ENCODE data around the gene ARGLU1. TPM values are rescaled to one million over a fixed set of nuclear protein-coding genes. Genes with fewer than 3 reads are reported as not detected.

The ARGLU1 gene, protein sequence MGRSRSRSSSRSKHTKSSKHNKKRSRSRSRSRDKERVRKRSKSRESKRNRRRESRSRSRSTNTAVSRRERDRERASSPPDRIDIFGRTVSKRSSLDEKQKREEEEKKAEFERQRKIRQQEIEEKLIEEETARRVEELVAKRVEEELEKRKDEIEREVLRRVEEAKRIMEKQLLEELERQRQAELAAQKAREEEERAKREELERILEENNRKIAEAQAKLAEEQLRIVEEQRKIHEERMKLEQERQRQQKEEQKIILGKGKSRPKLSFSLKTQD
- total RNA-seq = 35.8 TPM in 2 replicates

DNA sequence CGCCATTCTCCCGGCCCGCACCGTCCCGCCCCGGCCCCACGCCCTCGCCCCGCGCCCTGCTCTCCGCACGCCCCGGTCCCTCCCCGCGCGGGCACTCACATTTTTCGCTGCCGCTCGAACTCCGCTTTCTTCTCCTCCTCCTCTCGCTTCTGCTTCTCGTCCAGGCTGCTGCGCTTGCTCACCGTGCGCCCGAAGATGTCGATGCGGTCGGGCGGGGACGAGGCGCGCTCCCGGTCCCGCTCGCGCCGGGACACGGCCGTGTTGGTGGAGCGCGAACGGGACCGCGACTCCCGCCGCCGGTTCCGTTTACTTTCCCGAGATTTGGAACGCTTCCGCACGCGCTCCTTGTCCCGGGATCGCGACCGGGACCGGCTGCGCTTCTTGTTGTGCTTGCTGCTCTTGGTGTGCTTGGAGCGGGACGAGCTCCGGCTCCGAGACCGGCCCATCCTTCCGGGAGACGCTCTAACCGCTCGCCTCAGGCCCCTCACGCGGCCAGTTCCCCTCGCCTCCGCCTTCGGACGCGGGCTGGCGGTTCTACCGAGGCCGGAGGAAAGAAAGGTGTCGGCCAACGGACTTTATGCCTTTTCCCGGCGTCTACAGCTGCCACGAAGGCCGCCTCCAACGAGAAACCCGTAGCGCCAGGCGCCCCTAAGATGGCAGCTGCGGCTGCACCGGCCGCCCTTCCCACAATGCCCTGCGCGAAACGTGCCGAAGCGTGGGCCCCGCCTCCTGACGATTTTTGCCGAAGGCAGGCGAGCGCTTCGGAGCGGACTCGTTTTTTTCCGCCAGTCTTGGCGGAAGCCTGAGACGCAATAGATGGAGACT lies at the start of gene ARGLU1:
Gene ARGLU1, minus strand, starts transcription at position 664 of the 825 bp plus-strand sequence. Its CDS starts 218 bp downstream, at position 446.

GRCh38 chr13:106535552-106536243 lies 32.2 kb downstream of the ARGLU1 start, which contains the start of gene EFNB2:
TSS of gene EFNB2 (minus strand) at chr13:106535662. CDS start at chr13:106534964, 698 bp downstream.

Other genes with a start within 250 kb of the ARGLU1 start
- gene EFNB2, start 32.5 kb downstream of the ARGLU1 start, total RNA-seq = 0.09 and 0.47 TPM in 2 replicates